HFF-Myc (cell line): Measurements from ENCODE around the gene RNF10.
"Not testable (repeated sequence)": the region's sequence is repeated elsewhere in the genome, so short reads cannot be mapped to it uniquely, and the experiment has no call there.

Experiments
- DNase-seq: peaks from one replicate; pipeline ENCODE4 v3.0.0-alpha.2; 2011; ENCODE audit warnings: low read depth; ENCODE audit errors: extremely low read depth
- H3K4me3 ChIP-seq: replicated peaks from 2 replicates; pipeline ENCODE4 v1.5.1; 2011; ENCODE audit warnings: low read depth, mild to moderate bottlenecking, control low read depth, low read length
- TF ChIP-seq, protein P1 (sequence below): IDR thresholded peaks from 2 replicates; pipeline ENCODE4 v1.5.1; 2012; ENCODE audit warnings: mild to moderate bottlenecking, low read depth, low read length, control low read depth; ENCODE audit errors: missing control alignments

Gene RNF10

GRCh38 chr12:120610560-120610959 lies 76.4 kb downstream of the RNF10 start:
- no peak overlapping the region for H3K4me3 ChIP-seq
- no peak for DNase-seq
- TF ChIP-seq, protein P1, sequence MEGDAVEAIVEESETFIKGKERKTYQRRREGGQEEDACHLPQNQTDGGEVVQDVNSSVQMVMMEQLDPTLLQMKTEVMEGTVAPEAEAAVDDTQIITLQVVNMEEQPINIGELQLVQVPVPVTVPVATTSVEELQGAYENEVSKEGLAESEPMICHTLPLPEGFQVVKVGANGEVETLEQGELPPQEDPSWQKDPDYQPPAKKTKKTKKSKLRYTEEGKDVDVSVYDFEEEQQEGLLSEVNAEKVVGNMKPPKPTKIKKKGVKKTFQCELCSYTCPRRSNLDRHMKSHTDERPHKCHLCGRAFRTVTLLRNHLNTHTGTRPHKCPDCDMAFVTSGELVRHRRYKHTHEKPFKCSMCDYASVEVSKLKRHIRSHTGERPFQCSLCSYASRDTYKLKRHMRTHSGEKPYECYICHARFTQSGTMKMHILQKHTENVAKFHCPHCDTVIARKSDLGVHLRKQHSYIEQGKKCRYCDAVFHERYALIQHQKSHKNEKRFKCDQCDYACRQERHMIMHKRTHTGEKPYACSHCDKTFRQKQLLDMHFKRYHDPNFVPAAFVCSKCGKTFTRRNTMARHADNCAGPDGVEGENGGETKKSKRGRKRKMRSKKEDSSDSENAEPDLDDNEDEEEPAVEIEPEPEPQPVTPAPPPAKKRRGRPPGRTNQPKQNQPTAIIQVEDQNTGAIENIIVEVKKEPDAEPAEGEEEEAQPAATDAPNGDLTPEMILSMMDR, result no peak

DNA sequence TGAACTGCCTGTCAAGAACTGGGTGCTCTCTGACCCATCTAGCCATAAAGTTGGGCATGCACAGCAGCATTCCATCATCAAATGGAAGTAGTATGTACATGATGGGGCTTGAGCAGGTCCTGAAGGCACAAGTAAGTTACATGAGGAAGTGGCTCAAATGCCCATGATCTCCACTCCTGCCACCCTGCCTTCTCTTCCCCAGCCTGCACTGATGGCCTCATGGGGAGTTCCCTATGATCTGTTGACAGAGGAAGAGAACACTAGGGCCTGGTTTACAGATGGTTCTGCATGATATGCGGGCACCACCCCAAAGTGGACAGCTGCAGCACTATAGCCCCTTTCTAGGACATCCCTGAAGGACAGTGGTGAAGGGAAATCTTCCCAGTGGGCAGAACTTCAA lies 77.4 kb downstream of the RNF10 start:
- not testable (repeated sequence) for DNase-seq, H3K4me3 ChIP-seq

GRCh38 chr12:120614848-120615247 lies 80.7 kb downstream of the RNF10 start:
- TF ChIP-seq, protein P1, result no peak
- no peak overlapping the region for H3K4me3 ChIP-seq
- no peak for DNase-seq

- not testable (repeated sequence) for DNase-seq, H3K4me3 ChIP-seq
Measured at GRCh38 chr12:120617193-120617592, 83.0 kb downstream of the RNF10 start.

DNA sequence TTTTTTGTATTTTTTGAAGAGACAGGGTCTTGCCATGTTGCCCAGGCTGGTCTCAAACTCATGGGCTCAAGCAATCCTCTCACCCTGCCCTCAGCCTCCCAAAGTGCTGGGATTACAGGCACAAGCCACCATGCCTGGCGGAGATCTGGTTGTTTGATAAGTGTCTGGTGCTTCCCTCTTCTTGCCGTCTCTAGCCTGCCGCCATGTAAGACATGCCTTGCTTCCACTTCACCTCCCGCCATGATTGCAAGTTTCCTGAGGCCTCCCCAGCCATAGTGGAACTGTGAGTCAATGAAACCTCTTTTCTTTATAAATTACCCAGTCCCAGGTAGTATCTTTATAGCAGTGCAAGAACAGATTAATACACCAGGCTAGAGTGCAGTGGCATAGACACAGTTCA lies 83.6 kb downstream of the RNF10 start:
- not testable (repeated sequence) for H3K4me3 ChIP-seq, DNase-seq

GRCh38 chr12:120618954-120619615 lies 84.9 kb downstream of the RNF10 start:
- no peak overlapping the region for H3K4me3 ChIP-seq

GRCh38 chr12:120620624-120621023 lies 86.5 kb downstream of the RNF10 start:
- DNase-seq, result no peak
- TF ChIP-seq, protein P1, result no peak
- H3K4me3 ChIP-seq, result no peak overlapping the region

More at GRCh38 chr12:120618954-120619615, 84.9 kb downstream of the RNF10 start:
- TF ChIP-seq, protein P1, result no peak
- DNase-seq, result no peak

GRCh38 chr12:120625557-120626419 lies 91.6 kb downstream of the RNF10 start:
- TF ChIP-seq, protein P1, result peak; percentile 11
- DNase-seq, result no peak
- no peak overlapping the region for H3K4me3 ChIP-seq
